Measurements from ENCODE around the gene COX11. TPM values are rescaled to one million over a fixed set of nuclear protein-coding genes. Genes with fewer than 3 reads are reported as not detected.

COX11 gene
- total and polyA plus RNA-seq, 10 donors, result 20.4 to 47.0 (median 36.8) TPM

GRCh38 chr17:54919425-54919824 is 49.0 kb downstream of the COX11 start:
- Histone ChIP-seq H3K4me3 (no peak overlapping the region), H3K36me3 (peaks cover 0 to 14% (median 0%) of the 10 kb centered on the region in 6 donors), H3K27me3 (replicated peaks in 1 of 7) (no peaks in the 10 kb centered on the region), H3K4me1 (no peaks in the 10 kb centered on the region), H3K9me3 (peaks cover 0 to 23% (median 13%) of the 10 kb centered on the region in 8 donors), H3K27ac (no peak overlapping the region)
- TF ChIP-seq, protein P1, sequence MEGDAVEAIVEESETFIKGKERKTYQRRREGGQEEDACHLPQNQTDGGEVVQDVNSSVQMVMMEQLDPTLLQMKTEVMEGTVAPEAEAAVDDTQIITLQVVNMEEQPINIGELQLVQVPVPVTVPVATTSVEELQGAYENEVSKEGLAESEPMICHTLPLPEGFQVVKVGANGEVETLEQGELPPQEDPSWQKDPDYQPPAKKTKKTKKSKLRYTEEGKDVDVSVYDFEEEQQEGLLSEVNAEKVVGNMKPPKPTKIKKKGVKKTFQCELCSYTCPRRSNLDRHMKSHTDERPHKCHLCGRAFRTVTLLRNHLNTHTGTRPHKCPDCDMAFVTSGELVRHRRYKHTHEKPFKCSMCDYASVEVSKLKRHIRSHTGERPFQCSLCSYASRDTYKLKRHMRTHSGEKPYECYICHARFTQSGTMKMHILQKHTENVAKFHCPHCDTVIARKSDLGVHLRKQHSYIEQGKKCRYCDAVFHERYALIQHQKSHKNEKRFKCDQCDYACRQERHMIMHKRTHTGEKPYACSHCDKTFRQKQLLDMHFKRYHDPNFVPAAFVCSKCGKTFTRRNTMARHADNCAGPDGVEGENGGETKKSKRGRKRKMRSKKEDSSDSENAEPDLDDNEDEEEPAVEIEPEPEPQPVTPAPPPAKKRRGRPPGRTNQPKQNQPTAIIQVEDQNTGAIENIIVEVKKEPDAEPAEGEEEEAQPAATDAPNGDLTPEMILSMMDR (IDR thresholded peaks at IDR 0.05 in 8 of 11, conservative IDR thresholded peaks at IDR 0.05 in 3 of 11), result no peak
- TF ChIP-seq POLR2AphosphoS5 (IDR thresholded peaks at IDR 0.05), result no peak
- no peak for TF ChIP-seq POLR2A (IDR thresholded peaks at IDR 0.05)
- DNase-seq, result no peak
- intact Hi-C loops (cut with DNase I; ENCODE audit: low total_unique reads), result no loop called here

DNA sequence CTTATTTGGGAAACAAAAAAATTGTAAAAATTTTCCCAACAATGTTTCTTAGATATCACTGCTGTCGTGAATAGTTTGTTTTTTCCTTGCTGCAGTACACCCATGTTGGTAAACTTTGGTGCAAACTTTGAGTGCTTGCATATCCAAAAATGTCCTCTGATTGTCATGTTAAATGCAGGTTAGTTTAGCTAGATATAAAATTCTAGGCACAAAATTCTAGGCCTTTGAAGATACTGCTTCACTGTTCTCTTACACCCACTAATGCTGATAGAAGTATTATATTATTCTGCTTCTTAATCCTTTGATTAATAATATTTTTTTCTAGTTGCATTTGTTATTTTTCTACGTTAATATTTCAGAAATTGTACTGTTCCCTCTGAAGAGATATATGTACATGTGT is 51.7 kb downstream of the COX11 start:
- Histone ChIP-seq H3K4me3 (no peak overlapping the region), H3K27ac (no peak overlapping the region), H3K36me3 (peaks cover 0 to 14% (median 0%) of the 10 kb centered on the region in 6 donors), H3K9me3 (peaks cover 0 to 23% (median 13%) of the 10 kb centered on the region in 8 donors), H3K27me3 (replicated peaks in 1 of 7) (no peaks in the 10 kb centered on the region), H3K4me1 (no peaks in the 10 kb centered on the region)
- intact Hi-C loops (cut with DNase I; ENCODE audit: low total_unique reads), result no loop called here
- TF ChIP-seq POLR2A (IDR thresholded peaks at IDR 0.05) (no peak), POLR2AphosphoS5 (IDR thresholded peaks at IDR 0.05) (no peak)
- TF ChIP-seq, protein P1 (IDR thresholded peaks at IDR 0.05 in 8 of 11, conservative IDR thresholded peaks at IDR 0.05 in 3 of 11), result no peak
- WGBS, 5 donors, result 75 to 86% (median 84%) methylated on average over 2 of the region's 2 CpGs
- DNase-seq, result no peak

Small RNAs within 50 kb of the gene (small RNA-seq; reads per million reads assigned to genes)
- gene AC007485.1, result 0 reads per million in 4 donors

Other genes with a start within 250 kb of the COX11 start
- 10 to 100 TPM in 1 of 7 donors, 1 to 10 TPM in 6; 3.0 to 14.3 (median 4.3) TPM for gene TOM1L1, start 67.8 kb downstream of the COX11 start, total RNA-seq
- gene TOM1L1, start 67.8 kb downstream of the COX11 start, polyA plus RNA-seq, result 1 to 10 TPM; 2.3 to 5.5 (median 3.0) TPM
- 10 to 100 TPM in 4 of 7 donors, 1 to 10 TPM in 3; 4.8 to 45.5 (median 11.4) TPM for gene STXBP4, start 111 bp upstream of the COX11 start, total RNA-seq
- under 1 TPM; 0.67 to 0.93 (median 0.70) TPM for gene STXBP4, start 111 bp upstream of the COX11 start, polyA plus RNA-seq